ENCODE measurements around the gene ADD1.
A peak's percentile ranks its signal among the peaks of the same experiment; 100 is the strongest.
"Not testable (repeated sequence)": the region's sequence is repeated elsewhere in the genome, so short reads cannot be mapped to it uniquely, and the experiment has no call there.

Gene ADD1

GRCh38 chr4:2936773-2937145 is 93.1 kb downstream of the ADD1 start:
- DNase-seq: peak; percentile 14

GRCh38 chr4:2937146-2937857 is 93.7 kb downstream of the ADD1 start:
- no peak for DNase-seq

GRCh38 chr4:2937986-2938385 is 94.3 kb downstream of the ADD1 start:
- DNase-seq: no peak

GRCh38 chr4:2938411-2938810 is 94.8 kb downstream of the ADD1 start:
- DNase-seq: not testable (repeated sequence)

- DNase-seq: no peak
Measured at GRCh38 chr4:2938906-2939305, 95.3 kb downstream of the ADD1 start.

GRCh38 chr4:2939383-2940243 is 96.0 kb downstream of the ADD1 start:
- DNase-seq: no peak

GRCh38 chr4:2940267-2941137 is 96.9 kb downstream of the ADD1 start:
- no peak for DNase-seq

GRCh38 chr4:2941138-2942036 is 97.7 kb downstream of the ADD1 start:
- no peak for DNase-seq

- DNase-seq: no peak
Measured at GRCh38 chr4:2942037-2942531, 98.4 kb downstream of the ADD1 start.

GRCh38 chr4:2942532-2943363 is 99.1 kb downstream of the ADD1 start:
- DNase-seq: peak; percentile 14

GRCh38 chr4:2943364-2944090 is 99.9 kb downstream of the ADD1 start:
- no peak for DNase-seq

- DNase-seq: no peak
Measured at GRCh38 chr4:2944091-2944482, 100.4 kb downstream of the ADD1 start.

GRCh38 chr4:2944586-2945526 is 101.2 kb downstream of the ADD1 start:
- no peak for DNase-seq

- DNase-seq: not testable (repeated sequence)
Measured at GRCh38 chr4:2945619-2946604, 102.3 kb downstream of the ADD1 start.

GRCh38 chr4:2946812-2947600 is 103.4 kb downstream of the ADD1 start:
- DNase-seq: no peak

GRCh38 chr4:2947926-2948325 is 104.3 kb downstream of the ADD1 start:
- no peak for DNase-seq

All from activated gamma-delta T cell (primary cell).